HG03175 (cell line): ENCODE measurements around the gene ZNF526.
A peak's percentile ranks its signal among the peaks of the same experiment; 100 is the strongest.
"Not testable (repeated sequence)": the region's sequence is repeated elsewhere in the genome, so short reads cannot be mapped to it uniquely, and the experiment has no call there.

ENCODE experiments used
- ATAC-seq: cut with Tn5 transposase; IDR thresholded peaks from one replicate; pipeline ENCODE4 v1.9.1; 2021; ENCODE audit warnings: mild to moderate bottlenecking, moderate library complexity; ENCODE audit not compliant: unreplicated experiment

ZNF526 gene

GRCh38 chr19:42257842-42258241, 37.7 kb downstream of the ZNF526 start:
- not testable (repeated sequence) for ATAC-seq

- no peak for ATAC-seq
Observed at GRCh38 chr19:42261763-42262162, 41.7 kb downstream of the ZNF526 start.

GRCh38 chr19:42266105-42266504, 46.0 kb downstream of the ZNF526 start:
- ATAC-seq: not testable (repeated sequence)

- not testable (repeated sequence) for ATAC-seq
Observed at GRCh38 chr19:42266928-42267603, 47.0 kb downstream of the ZNF526 start.

- no peak for ATAC-seq
Observed at GRCh38 chr19:42267644-42268141, 47.6 kb downstream of the ZNF526 start.

GRCh38 chr19:42268142-42268703, 48.1 kb downstream of the ZNF526 start:
- ATAC-seq: peak; percentile 59

DNA sequence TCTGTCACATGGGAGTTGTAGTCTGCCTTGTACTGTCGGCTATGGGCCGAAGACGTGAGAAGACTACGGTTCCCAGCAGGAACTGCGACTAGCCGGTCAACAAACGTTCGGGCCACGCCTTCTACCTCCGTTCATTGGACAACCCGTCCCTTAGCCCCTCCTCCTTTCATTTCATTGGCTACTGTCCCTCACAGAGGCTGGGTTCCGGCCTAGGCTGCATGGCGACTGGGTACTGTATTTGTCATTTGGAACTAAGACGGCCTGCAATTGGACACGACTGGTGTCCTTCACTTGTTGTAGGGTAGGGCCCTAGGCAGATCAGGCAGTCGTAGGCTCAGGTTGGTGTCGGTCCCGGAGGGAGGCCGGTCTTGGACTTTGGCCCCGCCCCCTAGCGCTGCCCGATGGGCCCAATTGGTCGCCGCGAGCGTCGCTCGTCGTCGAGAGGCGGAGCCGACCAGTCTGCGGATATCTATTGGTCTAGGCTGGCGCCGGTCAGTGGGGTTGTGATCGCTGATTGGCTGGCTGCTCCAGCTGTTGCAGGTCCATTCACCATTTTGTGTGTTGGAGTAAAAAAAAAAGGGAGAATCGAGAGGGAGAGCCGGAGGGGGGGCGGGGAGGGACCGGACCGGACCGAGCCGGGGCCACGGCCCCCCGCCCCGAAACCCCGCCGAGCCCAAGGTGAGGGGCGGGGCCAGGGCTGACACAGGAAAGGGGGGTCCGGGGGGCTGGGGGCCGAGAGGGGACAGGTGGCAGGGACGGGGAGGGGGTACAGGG, 48.8 kb downstream of the ZNF526 start, which contains the start of gene CIC:
TSS of gene CIC (plus strand) at position 549 of the 774 bp plus-strand sequence. CDS start 2,532 bp downstream, outside the sequence.
- ATAC-seq: peak; percentile 86

DNA sequence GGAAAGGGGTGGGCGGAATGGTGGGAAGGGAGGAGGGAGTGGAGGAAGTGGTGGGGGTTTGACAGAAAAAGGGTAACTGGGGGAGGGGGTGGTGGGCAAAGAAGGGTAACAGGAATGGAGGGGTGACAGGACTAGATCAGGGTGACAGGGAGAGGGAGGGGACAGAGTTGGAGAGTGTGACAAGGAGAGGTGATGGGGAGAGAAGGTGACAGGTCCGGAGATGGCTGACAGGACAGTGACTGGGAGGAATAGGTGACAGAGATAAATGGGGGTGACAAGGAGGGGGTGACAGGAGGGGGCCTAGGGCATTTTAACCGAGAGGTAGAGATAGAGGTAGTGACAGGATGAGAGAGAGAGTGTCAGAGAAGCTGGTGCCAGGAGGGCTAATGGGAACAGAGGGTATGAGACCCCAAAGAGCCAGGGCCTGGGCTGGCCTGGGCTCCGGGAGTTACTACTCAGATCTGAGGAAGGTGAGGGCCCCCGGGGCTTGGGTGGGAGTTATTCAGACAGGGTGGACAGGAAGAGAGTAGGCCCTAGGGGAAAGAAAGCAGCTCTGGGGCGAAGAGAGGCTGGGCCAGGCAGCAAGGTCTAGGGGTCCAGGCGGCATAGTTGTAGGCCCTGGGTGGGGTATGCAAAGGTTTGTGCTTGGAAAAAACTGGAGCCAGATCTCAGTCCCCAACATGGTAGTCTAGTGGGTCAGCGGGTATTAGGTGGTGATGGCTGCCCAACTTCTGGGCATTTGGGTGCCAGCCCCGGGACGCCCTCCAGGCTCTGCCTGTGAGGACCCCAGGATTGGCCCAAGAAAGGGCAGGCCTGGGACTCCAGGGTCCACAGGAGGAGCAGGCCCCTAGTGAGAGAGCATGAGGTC, 49.6 kb downstream of the ZNF526 start:
- no peak for ATAC-seq

- ATAC-seq: no peak
Observed at GRCh38 chr19:42270346-42271044, 50.4 kb downstream of the ZNF526 start.

- ATAC-seq: no peak
Observed at GRCh38 chr19:42271045-42271419, 50.9 kb downstream of the ZNF526 start.

- no peak for ATAC-seq
Observed at GRCh38 chr19:42271861-42272534, 51.9 kb downstream of the ZNF526 start.

DNA sequence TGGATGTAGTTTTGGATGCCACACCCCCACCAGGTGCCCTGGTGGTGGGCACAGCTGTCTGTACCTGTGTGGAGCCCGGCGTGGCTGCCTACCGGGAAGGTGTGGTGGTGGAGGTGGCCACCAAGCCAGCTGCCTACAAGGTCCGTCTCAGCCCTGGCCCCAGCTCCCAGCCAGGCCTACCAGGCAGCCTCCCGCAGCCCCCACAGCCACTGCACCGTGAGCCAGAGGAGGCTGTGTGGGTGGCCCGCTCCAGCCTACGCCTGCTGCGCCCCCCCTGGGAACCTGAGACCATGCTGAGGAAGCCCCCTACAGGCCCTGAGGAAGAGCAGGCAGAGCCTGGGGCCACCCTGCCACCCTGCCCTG, 52.4 kb downstream of the ZNF526 start:
- no peak for ATAC-seq

GRCh38 chr19:42272989-42273406, 52.9 kb downstream of the ZNF526 start:
- ATAC-seq: no peak

- ATAC-seq: no peak
Observed at GRCh38 chr19:42273407-42274064, 53.4 kb downstream of the ZNF526 start.

DNA sequence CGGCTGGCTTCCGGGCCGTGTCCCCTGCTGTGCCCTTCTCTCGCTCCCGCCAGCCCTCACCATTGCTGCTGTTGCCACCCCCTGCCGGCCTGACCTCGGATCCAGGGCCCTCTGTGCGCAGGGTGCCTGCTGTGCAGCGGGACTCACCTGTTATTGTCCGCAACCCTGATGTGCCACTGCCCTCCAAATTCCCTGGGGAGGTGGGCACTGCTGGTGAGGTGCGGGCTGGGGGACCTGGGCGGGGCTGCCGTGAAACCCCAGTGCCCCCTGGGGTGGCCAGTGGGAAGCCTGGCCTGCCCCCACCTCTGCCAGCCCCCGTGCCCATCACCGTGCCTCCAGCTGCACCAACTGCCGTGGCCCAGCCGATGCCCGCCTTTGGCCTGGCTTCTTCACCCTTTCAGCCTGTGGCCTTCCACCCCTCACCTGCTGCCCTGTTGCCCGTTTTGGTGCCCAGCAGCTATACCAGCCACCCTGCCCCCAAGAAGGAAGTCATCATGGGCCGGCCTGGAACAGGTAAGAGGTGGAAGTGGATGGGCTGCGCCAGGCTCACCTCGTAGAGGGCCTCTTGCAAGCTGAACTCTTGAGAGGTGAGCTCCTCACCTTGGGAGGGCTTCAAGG, 54.1 kb downstream of the ZNF526 start:
- no peak for ATAC-seq

- ATAC-seq: no peak
Observed at GRCh38 chr19:42275103-42275502, 55.0 kb downstream of the ZNF526 start.

- ATAC-seq: no peak
Observed at GRCh38 chr19:42275517-42275916, 55.4 kb downstream of the ZNF526 start.

GRCh38 chr19:42276284-42276683, 56.2 kb downstream of the ZNF526 start:
- ATAC-seq: no peak

DNA sequence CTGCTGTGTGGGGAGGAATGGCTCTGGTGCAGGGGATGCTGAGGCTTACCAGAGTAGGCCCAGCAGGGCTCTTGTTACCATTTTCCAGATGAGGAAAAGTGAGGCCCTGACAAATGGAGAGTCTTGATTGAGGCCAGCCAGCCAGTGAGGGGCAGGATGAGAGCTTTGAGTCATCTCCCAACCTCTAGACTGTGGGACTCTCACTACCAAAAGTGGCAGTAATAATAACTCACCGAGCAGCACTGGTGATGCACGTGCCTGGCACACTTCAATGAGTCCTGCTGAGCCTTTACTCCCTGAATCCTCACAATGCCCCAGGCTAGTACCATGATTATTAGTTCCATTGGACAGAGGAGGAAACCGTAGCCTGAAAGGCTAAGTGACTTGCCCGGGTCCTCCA, 56.7 kb downstream of the ZNF526 start:
- ATAC-seq: no peak
